ENCODE results near the gene CCDC171.

The CCDC171 gene

GRCh38 chr9:15867334-15867733, 314.5 kb downstream of the CCDC171 start:
- DNase-seq (ENCODE audit: low read depth in 1 of 2, low spot score in 1 of 2): no peak

- DNase-seq (ENCODE audit: low read depth in 1 of 2, low spot score in 1 of 2): no peak
Measured at GRCh38 chr9:15867988-15868387, 315.1 kb downstream of the CCDC171 start.

- no peak for DNase-seq (ENCODE audit: low read depth in 1 of 2, low spot score in 1 of 2)
Measured at GRCh38 chr9:15873573-15874177, 320.8 kb downstream of the CCDC171 start.

GRCh38 chr9:15882328-15882727, 329.5 kb downstream of the CCDC171 start:
- DNase-seq (ENCODE audit: low read depth in 1 of 2, low spot score in 1 of 2): no peak

GRCh38 chr9:15882883-15883282, 330.0 kb downstream of the CCDC171 start:
- no peak for DNase-seq (ENCODE audit: low read depth in 1 of 2, low spot score in 1 of 2)

- no peak for DNase-seq (ENCODE audit: low read depth in 1 of 2, low spot score in 1 of 2)
Measured at GRCh38 chr9:15885464-15885863, 332.6 kb downstream of the CCDC171 start.

- DNase-seq (ENCODE audit: low read depth in 1 of 2, low spot score in 1 of 2): no peak
Measured at GRCh38 chr9:15889555-15889954, 336.7 kb downstream of the CCDC171 start.

GRCh38 chr9:15901572-15901971, 348.7 kb downstream of the CCDC171 start:
- no peak for DNase-seq (ENCODE audit: low read depth in 1 of 2, low spot score in 1 of 2)

- DNase-seq (ENCODE audit: low read depth in 1 of 2, low spot score in 1 of 2): no peak
Measured at GRCh38 chr9:15909297-15909696, 356.5 kb downstream of the CCDC171 start.

GRCh38 chr9:15915711-15916110, 362.9 kb downstream of the CCDC171 start:
- DNase-seq (ENCODE audit: low read depth in 1 of 2, low spot score in 1 of 2): no peak

GRCh38 chr9:15927161-15927560, 374.3 kb downstream of the CCDC171 start:
- DNase-seq (ENCODE audit: low read depth in 1 of 2, low spot score in 1 of 2): no peak

- DNase-seq (ENCODE audit: low read depth in 1 of 2, low spot score in 1 of 2): no peak
Measured at GRCh38 chr9:15935661-15936305, 382.9 kb downstream of the CCDC171 start.

- no peak for DNase-seq (ENCODE audit: low read depth in 1 of 2, low spot score in 1 of 2)
Measured at GRCh38 chr9:15936306-15936921, 383.6 kb downstream of the CCDC171 start.

GRCh38 chr9:15942831-15943424, 390.1 kb downstream of the CCDC171 start:
- no peak for DNase-seq (ENCODE audit: low read depth in 1 of 2, low spot score in 1 of 2)

GRCh38 chr9:15944341-15944740, 391.5 kb downstream of the CCDC171 start:
- no peak for DNase-seq (ENCODE audit: low read depth in 1 of 2, low spot score in 1 of 2)

- no peak for DNase-seq (ENCODE audit: low read depth in 1 of 2, low spot score in 1 of 2)
Measured at GRCh38 chr9:15959663-15960062, 406.8 kb downstream of the CCDC171 start.

- DNase-seq (ENCODE audit: low read depth in 1 of 2, low spot score in 1 of 2): no peak
Measured at GRCh38 chr9:15961217-15961616, 408.4 kb downstream of the CCDC171 start.

GRCh38 chr9:15965246-15965745, 412.5 kb downstream of the CCDC171 start:
- DNase-seq (ENCODE audit: low read depth in 1 of 2, low spot score in 1 of 2): no peak

- no peak for DNase-seq (ENCODE audit: low read depth in 1 of 2, low spot score in 1 of 2)
Measured at GRCh38 chr9:15966471-15966870, 413.6 kb downstream of the CCDC171 start.

GRCh38 chr9:15967068-15967467, 414.2 kb downstream of the CCDC171 start:
- DNase-seq (ENCODE audit: low read depth in 1 of 2, low spot score in 1 of 2): no peak

GRCh38 chr9:15972760-15973159, 419.9 kb downstream of the CCDC171 start:
- no peak for DNase-seq (ENCODE audit: low read depth in 1 of 2, low spot score in 1 of 2)

Data from activated T-helper 1 cell treated with anti-CD3 and anti-CD28 coated beads, Interleukin-2, amount 50 U/mL, for 16 hours (primary cell).